Choroid plexus epithelial cell (primary cell): ENCODE measurements around the gene TNIP2.

Source experiments
- DNase-seq: peaks from one replicate; pipeline ENCODE4 v3.0.0-alpha.2; 2010; ENCODE audit warnings: low read depth
- H3K4me3 ChIP-seq: 2 replicates; pipeline ENCODE4 v1.5.1; 2011; ENCODE audit warnings: low read depth, mild to moderate bottlenecking, control low read depth, low read length, moderate library complexity
- TF ChIP-seq, protein P1 (sequence below): conservative IDR thresholded peaks from 2 replicates; pipeline ENCODE4 v1.5.1; 2011; ENCODE audit warnings: low read depth, mild to moderate bottlenecking, control low read depth, inconsistent platforms, low read length, moderate library complexity

TNIP2 gene

DNA sequence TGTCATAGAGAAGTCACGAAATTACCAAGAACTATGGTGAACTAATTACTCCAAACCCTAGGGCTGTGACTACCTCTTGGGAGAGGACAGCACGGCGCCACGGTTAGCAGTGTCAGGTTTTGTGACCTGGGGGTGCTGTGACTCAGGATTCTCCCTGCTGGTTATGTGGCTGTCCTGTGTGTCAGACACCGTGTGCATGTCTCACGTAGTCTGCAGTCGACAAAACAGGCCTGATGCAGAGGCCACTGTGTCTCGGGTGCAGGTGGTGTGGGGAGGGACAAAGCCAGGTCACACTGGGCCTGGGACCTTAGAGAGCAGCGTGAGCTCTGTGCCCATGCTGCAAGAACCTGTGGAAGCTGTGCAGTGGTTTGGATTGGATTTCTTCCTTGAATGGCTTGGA, 34.1 kb downstream of the TNIP2 start:
- H3K4me3 ChIP-seq = no peak overlapping the region
- TF ChIP-seq, protein P1, sequence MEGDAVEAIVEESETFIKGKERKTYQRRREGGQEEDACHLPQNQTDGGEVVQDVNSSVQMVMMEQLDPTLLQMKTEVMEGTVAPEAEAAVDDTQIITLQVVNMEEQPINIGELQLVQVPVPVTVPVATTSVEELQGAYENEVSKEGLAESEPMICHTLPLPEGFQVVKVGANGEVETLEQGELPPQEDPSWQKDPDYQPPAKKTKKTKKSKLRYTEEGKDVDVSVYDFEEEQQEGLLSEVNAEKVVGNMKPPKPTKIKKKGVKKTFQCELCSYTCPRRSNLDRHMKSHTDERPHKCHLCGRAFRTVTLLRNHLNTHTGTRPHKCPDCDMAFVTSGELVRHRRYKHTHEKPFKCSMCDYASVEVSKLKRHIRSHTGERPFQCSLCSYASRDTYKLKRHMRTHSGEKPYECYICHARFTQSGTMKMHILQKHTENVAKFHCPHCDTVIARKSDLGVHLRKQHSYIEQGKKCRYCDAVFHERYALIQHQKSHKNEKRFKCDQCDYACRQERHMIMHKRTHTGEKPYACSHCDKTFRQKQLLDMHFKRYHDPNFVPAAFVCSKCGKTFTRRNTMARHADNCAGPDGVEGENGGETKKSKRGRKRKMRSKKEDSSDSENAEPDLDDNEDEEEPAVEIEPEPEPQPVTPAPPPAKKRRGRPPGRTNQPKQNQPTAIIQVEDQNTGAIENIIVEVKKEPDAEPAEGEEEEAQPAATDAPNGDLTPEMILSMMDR = no peak

DNA sequence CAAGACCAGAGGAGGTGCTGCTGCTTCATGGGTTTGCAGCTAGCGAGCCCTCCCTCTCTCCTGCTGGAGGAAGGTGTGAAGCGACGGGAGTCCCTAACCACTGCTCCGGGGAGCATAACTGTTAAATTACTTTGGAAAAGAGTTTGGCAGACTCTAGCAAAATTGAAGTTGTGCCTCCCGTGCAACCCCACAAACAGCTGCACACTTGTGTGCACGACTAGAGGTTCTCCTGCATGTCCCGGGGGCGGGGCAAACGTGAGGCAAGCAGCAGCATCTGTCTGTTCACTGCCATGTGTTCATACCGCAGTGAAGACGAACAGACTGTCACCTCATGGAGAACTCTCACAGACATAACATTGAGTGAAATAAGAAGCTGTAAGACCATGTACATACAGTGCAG, 34.5 kb downstream of the TNIP2 start:
- DNase-seq = no peak
- TF ChIP-seq, protein P1 = no peak

More for the DNA sequence above, 34.1 kb downstream of the TNIP2 start:
- DNase-seq = no peak

DNA sequence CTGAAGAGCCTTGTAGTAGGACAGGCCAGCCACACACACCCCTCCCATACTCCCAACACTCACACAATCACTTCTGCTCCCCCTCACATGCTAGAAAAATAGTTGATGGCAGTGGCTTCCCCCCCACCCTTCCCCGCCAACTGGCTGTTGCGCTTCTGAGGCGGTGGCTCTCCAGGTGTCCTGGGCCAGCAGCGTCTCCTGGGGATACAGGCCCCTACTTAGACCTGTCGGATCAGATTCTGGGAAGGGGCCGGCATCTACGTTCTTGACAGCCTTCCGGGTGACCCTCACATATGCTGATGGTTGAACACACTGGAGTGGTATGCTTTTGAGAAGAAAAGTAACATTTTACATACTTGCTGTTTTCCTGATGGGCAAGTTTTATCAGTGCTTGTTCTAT, 39.9 kb downstream of the TNIP2 start:
- no peak for DNase-seq
- H3K4me3 ChIP-seq = no peak overlapping the region
- TF ChIP-seq, protein P1 = no peak

More for the DNA sequence above, 34.5 kb downstream of the TNIP2 start:
- H3K4me3 ChIP-seq = no peak overlapping the region

DNA sequence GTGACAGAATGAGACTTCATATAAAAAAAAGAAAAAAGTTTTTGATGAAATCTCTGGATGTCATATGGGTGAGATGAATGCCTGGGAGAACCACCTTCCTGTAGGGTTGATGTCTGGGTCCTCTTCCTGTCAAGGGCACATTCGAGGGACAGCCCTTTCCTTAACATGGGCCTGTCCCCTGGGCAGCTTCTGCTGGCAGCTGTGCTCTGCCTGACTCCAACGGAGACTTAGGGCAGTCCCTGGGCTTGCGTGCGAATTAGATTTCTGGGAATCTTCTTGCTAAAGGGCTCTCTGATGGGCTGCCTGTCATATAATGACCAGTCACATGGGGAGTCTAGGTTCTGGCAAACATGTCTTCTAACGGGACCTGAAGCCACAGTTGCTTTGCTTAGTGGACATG, 40.7 kb downstream of the TNIP2 start:
- DNase-seq = no peak
- TF ChIP-seq, protein P1 = no peak
- no peak overlapping the region for H3K4me3 ChIP-seq

DNA sequence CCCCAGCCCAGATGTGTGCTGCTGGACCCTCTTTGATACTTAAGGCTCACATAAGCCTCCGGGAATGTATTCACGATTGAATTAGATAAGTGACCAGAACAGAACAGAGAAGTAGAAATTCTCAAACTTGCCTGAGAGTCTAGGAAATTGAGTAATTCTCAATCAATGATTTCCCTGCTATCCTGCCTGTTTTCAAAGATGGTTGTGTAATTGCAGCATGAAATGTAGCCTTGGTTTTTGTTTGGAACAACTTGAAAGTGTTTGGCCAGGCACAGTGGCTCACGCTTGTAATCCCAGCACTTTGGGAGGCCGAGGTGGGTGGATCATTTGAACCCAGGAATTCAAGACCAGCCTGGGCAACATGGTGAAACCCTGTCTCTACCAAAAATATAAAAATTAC, 41.2 kb downstream of the TNIP2 start:
- TF ChIP-seq, protein P1 = no peak
- peak; percentile 48 for DNase-seq
- no peak overlapping the region for H3K4me3 ChIP-seq

DNA sequence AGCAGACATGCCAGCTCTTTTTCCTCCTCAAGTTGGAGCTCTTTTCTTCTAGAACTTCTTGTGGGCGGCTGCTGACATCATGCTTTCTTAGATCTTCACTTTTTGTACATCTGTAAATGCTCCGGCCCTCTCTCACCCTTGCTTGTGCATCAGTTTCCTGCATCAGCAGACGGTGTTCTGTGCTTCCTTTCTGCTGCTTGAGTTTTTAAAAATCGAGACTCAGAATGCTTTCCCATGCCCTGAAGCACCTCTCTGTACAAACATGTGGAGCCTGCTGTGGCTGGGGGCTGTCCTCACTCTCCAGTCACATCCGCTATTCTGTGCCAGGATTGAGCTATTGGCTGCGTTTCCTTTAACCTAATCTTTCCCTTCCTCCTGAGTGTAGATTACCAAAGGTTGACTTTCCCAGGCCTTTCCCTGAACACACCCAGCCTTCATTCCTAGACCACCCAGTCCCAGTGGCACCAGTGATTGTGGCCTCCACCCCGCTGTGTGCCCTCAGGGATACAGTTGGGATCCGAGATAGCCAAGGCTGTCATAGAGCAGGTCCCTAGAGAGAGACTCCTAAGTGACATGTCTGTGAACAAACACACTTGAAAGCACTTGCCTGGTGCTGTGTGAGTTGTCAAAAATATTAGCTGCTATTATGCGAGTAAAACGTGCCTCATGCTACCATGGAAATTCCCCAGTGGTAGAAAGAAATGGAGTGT, 41.9 kb downstream of the TNIP2 start:
- peak; percentile 97 for DNase-seq
- TF ChIP-seq, protein P1 = peak; percentile 48
- no peak overlapping the region for H3K4me3 ChIP-seq

DNA sequence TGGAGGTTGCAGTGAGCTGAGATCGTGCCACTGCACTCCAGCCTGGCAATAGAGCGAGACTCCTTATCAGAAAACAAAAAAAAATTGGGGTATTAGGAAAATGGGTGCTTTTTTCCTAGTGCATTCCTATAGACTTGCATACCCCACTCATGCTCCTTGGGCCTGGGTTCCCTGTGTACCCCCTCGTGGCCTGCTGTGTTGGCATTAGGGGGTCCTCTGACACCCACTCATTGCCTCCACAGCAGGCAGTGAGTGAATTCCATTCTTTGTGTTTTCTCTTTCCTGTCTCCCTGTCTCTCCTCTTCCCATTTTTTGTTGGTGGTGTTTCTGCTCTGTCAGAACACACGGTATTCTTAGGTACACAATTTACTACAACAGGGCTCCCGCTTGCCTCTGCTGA, 42.8 kb downstream of the TNIP2 start:
- no peak overlapping the region for H3K4me3 ChIP-seq
- TF ChIP-seq, protein P1 = no peak

More for the DNA sequence above, 42.8 kb downstream of the TNIP2 start:
- no peak for DNase-seq
